ENCODE measurements around the gene GLIS2. TPM values are rescaled to one million over a fixed set of nuclear protein-coding genes. Genes with fewer than 3 reads are reported as not detected.

The GLIS2 gene
- total and polyA plus RNA-seq, 12 donors = 6.9 to 16.9 (median 13.9) TPM

DNA sequence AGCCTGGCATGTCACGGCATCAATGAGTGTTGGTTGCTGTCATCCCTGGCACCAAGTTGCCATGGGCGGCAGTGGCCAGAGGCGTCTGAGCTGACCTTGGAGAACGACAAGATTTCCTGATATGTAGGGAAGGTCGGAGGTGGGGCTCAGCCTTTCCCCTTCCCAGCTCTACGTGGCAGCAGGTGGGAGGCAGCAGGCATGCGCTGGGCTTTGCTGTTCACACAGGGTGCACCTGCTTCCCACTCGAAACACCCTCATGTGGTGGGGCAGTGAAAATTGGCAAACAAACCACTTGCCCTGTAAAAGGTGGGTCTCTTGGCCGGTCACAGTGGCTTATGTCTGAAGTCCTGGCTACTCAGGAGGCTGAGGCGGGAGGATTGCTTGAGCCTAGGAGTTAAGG lies 30.7 kb upstream of the GLIS2 start:
- TF ChIP-seq, protein P1, sequence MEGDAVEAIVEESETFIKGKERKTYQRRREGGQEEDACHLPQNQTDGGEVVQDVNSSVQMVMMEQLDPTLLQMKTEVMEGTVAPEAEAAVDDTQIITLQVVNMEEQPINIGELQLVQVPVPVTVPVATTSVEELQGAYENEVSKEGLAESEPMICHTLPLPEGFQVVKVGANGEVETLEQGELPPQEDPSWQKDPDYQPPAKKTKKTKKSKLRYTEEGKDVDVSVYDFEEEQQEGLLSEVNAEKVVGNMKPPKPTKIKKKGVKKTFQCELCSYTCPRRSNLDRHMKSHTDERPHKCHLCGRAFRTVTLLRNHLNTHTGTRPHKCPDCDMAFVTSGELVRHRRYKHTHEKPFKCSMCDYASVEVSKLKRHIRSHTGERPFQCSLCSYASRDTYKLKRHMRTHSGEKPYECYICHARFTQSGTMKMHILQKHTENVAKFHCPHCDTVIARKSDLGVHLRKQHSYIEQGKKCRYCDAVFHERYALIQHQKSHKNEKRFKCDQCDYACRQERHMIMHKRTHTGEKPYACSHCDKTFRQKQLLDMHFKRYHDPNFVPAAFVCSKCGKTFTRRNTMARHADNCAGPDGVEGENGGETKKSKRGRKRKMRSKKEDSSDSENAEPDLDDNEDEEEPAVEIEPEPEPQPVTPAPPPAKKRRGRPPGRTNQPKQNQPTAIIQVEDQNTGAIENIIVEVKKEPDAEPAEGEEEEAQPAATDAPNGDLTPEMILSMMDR (IDR thresholded peaks at IDR 0.05) = no peak
- intact Hi-C loops (cut with DNase I) = loop anchor here in 8 of 10 donors (5.0 to 10.0 kb wide), 4 partner anchors 42 to 120 kb away; no protein-coding TSS in a partner anchor
- 60 to 67% methylated on average over 10 of the region's 10 CpGs for WGBS, 2 donors
- Histone ChIP-seq H3K9me3 (peaks cover 0 to 6% (median 0%) of the 10 kb centered on the region in 11 donors), H3K27ac (no peak overlapping the region), H3K36me3 (no peaks in the 10 kb centered on the region), H3K27me3 (peaks cover 0 to 3% (median 0%) of the 10 kb centered on the region in 7 donors), H3K4me3 (no peak overlapping the region), H3K4me1 (peaks cover 2 to 14% (median 10%) of the 10 kb centered on the region in 9 donors)
- ATAC-seq = no peak
- no peak for DNase-seq

DNA sequence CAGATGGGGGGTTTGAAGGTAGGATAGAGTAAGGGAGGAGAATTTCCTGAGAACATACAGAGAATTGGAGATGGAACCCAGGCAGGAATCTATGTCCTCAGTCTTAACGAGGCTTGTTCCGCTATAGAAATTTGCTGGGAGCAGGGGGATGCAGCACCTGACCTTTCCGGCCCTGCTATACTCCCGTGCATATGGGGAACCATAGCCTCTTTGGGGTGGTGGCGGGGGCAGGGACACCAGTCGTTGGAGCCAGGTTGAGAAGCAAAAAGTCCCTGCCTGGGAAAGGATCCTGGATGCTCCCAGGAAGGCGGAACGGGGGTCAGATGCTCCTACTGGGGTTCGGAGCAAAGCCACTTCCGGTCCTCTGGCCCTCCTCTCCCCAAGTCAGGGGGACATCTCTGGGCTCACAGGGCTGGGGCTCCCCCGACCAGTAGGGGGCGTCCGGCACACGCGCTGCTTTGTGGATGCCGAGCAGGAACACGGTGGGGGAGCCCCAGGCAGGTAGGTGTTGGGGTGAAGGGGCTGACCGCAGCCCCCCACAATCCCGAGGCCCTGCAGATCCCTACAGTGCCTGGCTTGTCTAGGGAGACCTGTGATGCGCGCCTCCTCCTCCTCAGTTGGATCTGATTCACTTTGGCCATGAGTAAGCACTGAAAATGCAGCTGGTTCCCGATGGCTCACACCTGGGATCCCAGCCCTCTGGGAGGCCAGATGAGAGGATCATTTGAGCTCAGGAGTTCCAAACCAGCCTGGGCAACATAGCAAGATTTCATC lies 27.5 kb upstream of the GLIS2 start:
- H3K27me3 ChIP-seq = peaks cover 0 to 3% (median 0%) of the 10 kb centered on the region in 7 donors
- peak; percentile 79 to 83 for DNase-seq
- no peak overlapping the region for H3K27ac ChIP-seq
- no peak overlapping the region for H3K4me3 ChIP-seq
- ATAC-seq = peak; percentile 79 to 86 (median 81)
- TF ChIP-seq, protein P1 (IDR thresholded peaks at IDR 0.05) = peak; percentile 93 to 99 (median 96)
- 16% methylated on average over 21 to 22 of the region's 22 CpGs for WGBS, 2 donors
- peaks cover 5 to 33% (median 27%) of the 10 kb centered on the region in 9 donors for H3K4me1 ChIP-seq
- intact Hi-C loops (cut with DNase I) = loop anchor here (1.0 to 10.0 kb wide), 8 partner anchors 39 to 116 kb away; no protein-coding TSS in a partner anchor
- no peaks in the 10 kb centered on the region for H3K36me3 ChIP-seq
- H3K9me3 ChIP-seq = no peaks in the 10 kb centered on the region

DNA sequence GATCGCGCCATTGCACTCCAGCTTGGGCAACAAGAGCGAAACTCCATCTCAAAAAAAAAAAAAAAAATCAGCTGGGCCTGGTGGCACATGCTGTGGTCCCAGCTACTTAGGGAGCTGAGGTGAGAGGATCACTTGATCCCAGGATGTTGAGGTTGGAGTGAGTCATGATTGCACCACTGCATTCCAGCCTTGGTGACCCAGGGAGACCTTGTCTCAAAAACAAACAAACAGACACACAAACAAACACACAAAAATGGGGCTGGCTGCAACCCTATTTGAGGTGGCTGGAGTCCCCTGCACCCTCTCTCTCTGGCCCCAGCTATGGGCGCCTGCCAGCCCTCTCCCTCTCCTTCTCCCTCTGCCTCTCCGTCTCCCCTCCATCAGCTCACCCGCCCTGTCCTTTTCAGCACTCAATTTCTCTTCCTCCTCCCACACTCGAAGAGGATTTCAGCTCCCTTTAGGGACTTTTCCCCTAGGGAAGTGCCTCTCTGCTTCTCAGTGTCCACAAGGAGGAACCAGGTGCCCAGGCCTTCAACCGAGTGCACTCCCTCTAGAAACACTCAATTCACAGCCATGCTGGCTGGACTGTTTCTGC lies 25.5 kb upstream of the GLIS2 start:
- intact Hi-C loops (cut with DNase I) = loop anchor here in 3 of 10 donors (10.0 kb wide), 1 partner anchor 114 kb away; no protein-coding TSS in a partner anchor
- H3K27me3 ChIP-seq = no peaks in the 10 kb centered on the region
- ATAC-seq (no peak), DNase-seq (no peak)
- H3K36me3 ChIP-seq = no peaks in the 10 kb centered on the region
- no peak overlapping the region for H3K27ac ChIP-seq
- 85 to 90% methylated on average over 8 of the region's 8 CpGs for WGBS, 2 donors
- H3K9me3 ChIP-seq = no peaks in the 10 kb centered on the region
- H3K4me1 ChIP-seq = peaks cover 8 to 45% (median 39%) of the 10 kb centered on the region in 9 donors
- TF ChIP-seq, protein P1 (IDR thresholded peaks at IDR 0.05) = no peak
- no peak overlapping the region for H3K4me3 ChIP-seq

DNA sequence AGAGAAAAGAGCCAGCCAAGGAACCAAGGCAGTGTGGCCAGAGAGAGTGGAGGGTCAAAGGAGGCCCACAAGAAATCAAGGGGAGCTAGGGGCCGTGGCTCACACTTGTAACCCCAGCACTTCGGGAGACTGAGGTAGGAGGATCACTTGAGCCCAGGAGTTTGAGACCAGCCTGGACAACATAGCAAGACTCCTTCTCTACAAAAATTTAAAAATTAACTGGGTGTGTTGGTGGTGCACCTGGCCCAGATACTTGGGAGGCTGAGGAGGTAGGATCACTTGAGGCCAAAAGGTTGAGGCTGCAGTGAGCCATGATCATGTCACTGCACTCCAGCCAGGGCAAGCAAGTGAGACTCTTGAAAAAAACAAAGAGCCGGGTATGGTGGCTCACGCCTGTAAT lies 24.2 kb upstream of the GLIS2 start:
- no peak for ATAC-seq
- Histone ChIP-seq H3K4me1 (peaks cover 8 to 45% (median 39%) of the 10 kb centered on the region in 9 donors), H3K9me3 (no peaks in the 10 kb centered on the region), H3K27me3 (no peaks in the 10 kb centered on the region), H3K4me3 (no peak overlapping the region), H3K36me3 (no peaks in the 10 kb centered on the region), H3K27ac (peak overlapping the region in 5 of 10 donors; percentile 16 to 72 (median 47))
- DNase-seq = no peak
- TF ChIP-seq, protein P1 (IDR thresholded peaks at IDR 0.05) = no peak
- WGBS, 2 donors = 95 to 98% methylated on average over 4 of the region's 4 CpGs
- intact Hi-C loops (cut with DNase I) = loop anchor here in 3 of 10 donors (10.0 kb wide), 1 partner anchor 113 kb away; no protein-coding TSS in a partner anchor

Measured in heart right ventricle (tissue), 16 donors.